K562 (cell line): Measurements from ENCODE around the gene DDX50. TPM values are rescaled to one million over a fixed set of nuclear protein-coding genes. Genes with fewer than 3 reads are reported as not detected.
A peak's percentile ranks its signal among the peaks of the same experiment; 100 is the strongest.

ENCODE experiments used
- ETV6 ChIP-seq, 3 experiments: fragments of 150-350 bp in 1 of 3; sonication (generic) in 1 of 3; formaldehyde crosslinking in 1 of 3; IDR thresholded peaks; 2 replicates each; pipeline versions ENCODE4 v1.6.1 to v1.8.0; 2014 to 2022; ENCODE audit warnings: borderline replicate concordance in 2 of 3, low read depth in 2 of 3, antibody characterized with exemption in 1 of 3, low read length in 1 of 3, mild to moderate bottlenecking in 1 of 3, missing genetic modification reagents in 1 of 3
- FOXJ3 ChIP-seq: sonication (generic); formaldehyde crosslinking; IDR thresholded peaks from 2 replicates; pipeline ENCODE4 v1.4.0; 2020; ENCODE audit warnings: mild to moderate bottlenecking, missing genetic modification reagents
- KLF10 ChIP-seq: fragments of 250-450 bp; sonication (Bioruptor Pico); IDR thresholded peaks from 2 replicates; pipeline ENCODE4 v1.6.1; 2021; ENCODE audit warnings: matching md5 sums
- MCM7 ChIP-seq, 2 experiments: fragments of 450-650 bp; IDR thresholded peaks; 2 replicates each; pipeline ENCODE4 v1.6.1; 2016 to 2018
- POLR2H ChIP-seq: IDR thresholded peaks from 2 replicates; pipeline ENCODE4 v1.6.1; 2016; ENCODE audit warnings: missing genetic modification characterization, low read depth, mild to moderate bottlenecking, control low read depth, missing compliant biosample characterization, moderate library complexity
- RBM17 ChIP-seq: fragments of 200-400 bp; formaldehyde crosslinking; IDR thresholded peaks from 2 replicates; pipeline ENCODE4 v1.6.1; 2017; ENCODE audit warnings: low read depth, mild to moderate bottlenecking, low read length, borderline replicate concordance
- RFX7 ChIP-seq: fragments of 250-450 bp; sonication (Bioruptor Pico); IDR thresholded peaks from 2 replicates; pipeline ENCODE4 v1.5.1; 2021; ENCODE audit warnings: mild to moderate bottlenecking
- RNF219 ChIP-seq: fragments of 250-450 bp; sonication (Bioruptor Pico); IDR thresholded peaks from 2 replicates; pipeline ENCODE4 v1.5.0; 2022; ENCODE audit warnings: mild to moderate bottlenecking
- TARDBP ChIP-seq: fragments of 450-650 bp; IDR thresholded peaks from 2 replicates; pipeline ENCODE4 v1.6.1; 2016
- TBP ChIP-seq: optimal IDR thresholded peaks from 2 replicates; pipeline ENCODE3; 2011; ENCODE audit warnings: low read depth, low read length, improper control_type of control experiment
- TRIM24 ChIP-seq, 2 experiments: fragments of 450-650 bp; IDR thresholded peaks; 2 replicates each; pipeline ENCODE4 v1.6.1; 2016
- ZNF121 ChIP-seq: sonication (generic); formaldehyde crosslinking; conservative IDR thresholded peaks from 2 replicates; pipeline ENCODE4 v1.8.0; 2022; ENCODE audit warnings: missing genetic modification reagents
- ZNF174 ChIP-seq: fragments of 250-450 bp; sonication (Bioruptor Pico); IDR thresholded peaks from 2 replicates; pipeline ENCODE4 v1.4.0; 2020; ENCODE audit warnings: mild to moderate bottlenecking
- ZNF311 ChIP-seq: fragments of 250-450 bp; sonication (Bioruptor Pico); IDR thresholded peaks from 2 replicates; pipeline ENCODE4 v1.4.0; 2020; ENCODE audit warnings: mild to moderate bottlenecking, moderate library complexity
- ZNF347 ChIP-seq: fragments of 450-650 bp; formaldehyde crosslinking; IDR thresholded peaks from 2 replicates; pipeline ENCODE4 v1.4.0; 2020; ENCODE audit warnings: low read depth, mild to moderate bottlenecking, moderate library complexity
- polyA plus RNA-seq, 8 experiments: library from polyadenylated mRNA; depleted of rRNA in 4 of 8; stranded (reverse) in 5 of 8; unstranded in 3 of 8; fragments of >200 nt; fragmentation: Nextera tagmentation in 2 of 8; fragmentation: Illumina TruSeq in 1 of 8; extraction: Ambion mirVana in 2 of 8; extraction: Trizol in 1 of 8; gene quantifications; 2 replicates each; pipeline versions ENCODE4 v1.2.1 to v1.2.3, GENCODE V29; 2011 to 2014; ENCODE audit warnings: inconsistent platforms in 1 of 8, missing spikeins in 1 of 8
- total RNA-seq, 7 experiments: library from RNA; depleted of rRNA in 6 of 7; stranded (reverse); fragments of >200 nt in 6 of 7; fragmentation: Illumina TruSeq in 2 of 7; extraction: Trizol in 2 of 7; gene quantifications; 2 replicates each; pipeline versions ENCODE4 v1.2.1 to v1.2.3, GENCODE V29; 2011 to 2021; ENCODE audit warnings: low replicate concordance in 1 of 7
- TF ChIP-seq, protein P1 (sequence below), 2 experiments: fragments of 450-650 bp; IDR thresholded peaks; 2 replicates each; pipeline ENCODE4 v1.6.1; 2016; ENCODE audit warnings: mild to moderate bottlenecking in 2 of 2, borderline replicate concordance in 1 of 2, low read depth in 1 of 2, moderate library complexity in 1 of 2
- TF ChIP-seq, protein P2 (sequence below): sonication (generic); formaldehyde crosslinking; IDR thresholded peaks from 2 replicates; pipeline ENCODE4 v1.9.0; 2022; ENCODE audit warnings: mild to moderate bottlenecking, missing genetic modification reagents

Gene DDX50
- total and polyA plus RNA-seq, 9 of the 15 experiments (the other 6 are each of a cell fraction or from before 2014, with no cell fraction given), result 36.7 to 86.8 (median 57.4) TPM

DNA sequence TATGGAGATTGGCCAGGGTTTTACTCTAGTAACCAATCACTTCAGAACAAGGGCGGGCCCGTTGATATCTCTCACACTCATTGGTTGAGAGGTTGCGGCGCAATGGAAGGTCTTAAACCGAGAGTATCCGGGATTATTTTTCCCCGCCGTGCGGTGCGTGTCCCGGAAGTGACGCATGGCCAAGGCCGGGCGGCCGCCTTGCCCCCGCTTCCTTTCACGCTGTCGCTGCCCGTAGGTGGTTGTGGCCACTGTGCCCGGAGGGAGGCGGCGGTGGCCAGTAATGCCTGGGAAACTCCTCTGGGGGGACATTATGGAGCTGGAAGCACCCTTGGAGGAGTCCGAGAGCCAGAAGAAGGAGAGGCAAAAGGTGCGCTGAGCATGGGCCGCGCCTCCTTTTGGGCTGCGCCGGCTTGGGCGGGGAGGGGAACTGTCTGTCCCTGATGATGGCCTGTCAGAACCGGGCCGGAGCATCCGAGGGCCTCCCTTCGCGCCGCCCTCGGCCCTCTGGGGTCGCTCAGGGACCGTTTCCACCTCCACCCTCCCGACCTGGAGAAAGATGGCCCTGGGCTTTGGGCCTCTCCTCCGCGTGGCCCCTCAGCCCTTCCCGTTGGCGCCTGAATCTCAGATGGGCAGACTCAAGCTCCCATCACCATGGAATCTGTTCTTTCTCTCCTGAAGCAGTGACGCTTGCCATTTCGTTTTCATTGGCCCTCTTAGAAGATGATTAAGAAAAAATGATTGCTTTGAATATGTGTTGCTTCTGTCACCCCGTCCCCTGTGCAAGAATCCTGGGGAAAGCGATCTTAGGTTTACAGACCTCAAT lies at the start of gene DDX50 (continued):
- TF ChIP-seq, protein P1, sequence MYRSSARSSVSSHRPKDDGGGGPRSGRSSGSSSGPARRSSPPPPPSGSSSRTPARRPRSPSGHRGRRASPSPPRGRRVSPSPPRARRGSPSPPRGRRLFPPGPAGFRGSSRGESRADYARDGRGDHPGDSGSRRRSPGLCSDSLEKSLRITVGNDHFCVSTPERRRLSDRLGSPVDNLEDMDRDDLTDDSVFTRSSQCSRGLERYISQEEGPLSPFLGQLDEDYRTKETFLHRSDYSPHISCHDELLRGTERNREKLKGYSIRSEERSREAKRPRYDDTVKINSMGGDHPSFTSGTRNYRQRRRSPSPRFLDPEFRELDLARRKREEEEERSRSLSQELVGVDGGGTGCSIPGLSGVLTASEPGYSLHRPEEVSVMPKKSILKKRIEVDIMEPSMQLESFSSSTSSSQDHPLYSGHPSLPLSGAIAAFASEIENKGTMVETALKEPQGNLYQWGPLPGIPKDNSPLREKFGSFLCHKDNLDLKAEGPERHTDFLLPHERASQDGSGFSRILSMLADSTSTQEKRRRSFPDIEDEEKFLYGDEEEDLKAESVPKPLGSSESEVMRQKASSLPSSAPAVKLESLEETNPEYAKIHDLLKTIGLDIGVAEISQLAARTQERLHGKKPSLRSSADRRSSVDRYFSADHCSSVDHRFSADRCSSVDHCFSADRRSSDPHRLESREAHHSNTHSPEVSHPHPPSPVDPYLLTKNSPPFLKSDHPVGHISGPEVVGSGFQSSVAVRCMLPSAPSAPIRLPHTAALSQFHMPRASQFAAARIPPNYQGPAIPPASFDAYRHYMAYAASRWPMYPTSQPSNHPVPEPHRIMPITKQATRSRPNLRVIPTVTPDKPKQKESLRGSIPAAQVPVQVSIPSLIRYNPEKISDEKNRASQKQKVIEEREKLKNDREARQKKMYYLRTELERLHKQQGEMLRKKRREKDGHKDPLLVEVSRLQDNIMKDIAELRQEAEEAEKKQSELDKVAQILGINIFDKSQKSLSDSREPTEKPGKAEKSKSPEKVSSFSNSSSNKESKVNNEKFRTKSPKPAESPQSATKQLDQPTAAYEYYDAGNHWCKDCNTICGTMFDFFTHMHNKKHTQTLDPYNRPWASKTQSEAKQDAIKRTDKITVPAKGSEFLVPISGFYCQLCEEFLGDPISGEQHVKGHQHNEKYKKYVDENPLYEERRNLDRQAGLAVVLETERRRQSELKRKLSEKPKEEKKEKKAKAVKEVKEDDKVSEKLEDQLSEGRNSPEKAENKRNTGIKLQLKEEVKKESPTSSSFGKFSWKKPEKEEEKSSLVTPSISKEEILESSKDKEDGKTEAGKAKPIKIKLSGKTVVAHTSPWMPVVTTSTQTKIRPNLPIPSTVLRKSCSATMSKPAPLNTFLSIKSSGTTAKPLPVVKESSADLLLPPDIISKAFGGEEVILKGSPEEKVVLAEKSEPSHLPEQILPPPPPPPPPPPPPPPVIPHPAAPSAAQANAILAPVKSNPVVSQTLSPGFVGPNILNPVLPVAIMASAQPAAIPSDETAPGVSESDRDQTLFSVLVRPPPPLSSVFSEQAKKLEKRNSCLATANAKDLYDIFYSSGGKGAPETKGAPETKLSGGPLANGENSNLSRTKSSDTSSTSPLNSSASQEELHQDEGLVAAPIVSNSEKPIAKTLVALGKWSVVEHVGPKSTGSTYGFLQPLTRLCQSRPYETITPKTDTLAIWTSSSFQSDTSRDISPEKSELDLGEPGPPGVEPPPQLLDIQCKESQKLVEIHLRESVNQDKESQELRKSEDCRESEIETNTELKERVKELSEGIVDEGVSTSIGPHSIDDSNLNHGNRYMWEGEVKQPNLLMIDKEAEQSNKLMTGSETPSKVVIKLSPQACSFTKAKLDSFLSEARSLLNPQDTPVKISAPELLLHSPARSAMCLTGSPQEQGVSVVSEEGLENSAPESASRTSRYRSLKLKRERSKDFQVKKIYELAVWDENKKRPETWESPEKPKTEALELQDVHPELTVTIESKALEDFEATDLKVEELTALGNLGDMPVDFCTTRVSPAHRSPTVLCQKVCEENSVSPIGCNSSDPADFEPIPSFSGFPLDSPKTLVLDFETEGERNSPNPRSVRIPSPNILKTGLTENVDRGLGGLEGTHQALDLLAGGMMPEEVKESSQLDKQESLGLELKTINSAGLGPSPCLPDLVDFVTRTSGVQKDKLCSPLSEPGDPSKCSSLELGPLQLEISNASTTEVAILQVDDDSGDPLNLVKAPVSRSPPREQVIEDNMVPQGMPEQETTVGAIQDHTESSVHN (IDR thresholded peaks at IDR 0.05; ENCODE audit: borderline replicate concordance in 1 of 2, low read depth in 1 of 2), result no peak
- TF ChIP-seq ZNF347 (CRISPR knock-in tag), result no peak
- no peak for TF ChIP-seq RFX7 (CRISPR knock-in tag)
- TF ChIP-seq, protein P2, sequence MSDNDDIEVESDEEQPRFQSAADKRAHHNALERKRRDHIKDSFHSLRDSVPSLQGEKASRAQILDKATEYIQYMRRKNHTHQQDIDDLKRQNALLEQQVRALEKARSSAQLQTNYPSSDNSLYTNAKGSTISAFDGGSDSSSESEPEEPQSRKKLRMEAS (CRISPR knock-in tag), result peak; percentile 61
- TF ChIP-seq MCM7 (IDR thresholded peaks at IDR 0.05), result no peak
- no peak for TF ChIP-seq ZNF174
- TF ChIP-seq FOXJ3 (CRISPR knock-in tag), result no peak
- TF ChIP-seq TARDBP, result no peak
- TF ChIP-seq ZNF121 (CRISPR knock-in tag), result no peak
- TF ChIP-seq ZNF311, result no peak
- TF ChIP-seq RBM17, result no peak
- no peak for TF ChIP-seq TRIM24 (IDR thresholded peaks at IDR 0.05)
- peak; percentile 78 for TF ChIP-seq TBP
- TF ChIP-seq RNF219 (CRISPR knock-in tag), result no peak
- TF ChIP-seq POLR2H (tag), result peak; percentile 79
- peak in 1 of 2 experiments; percentile 48; a peak in 1 of 4 replicates for TF ChIP-seq ETV6 (IDR thresholded peaks at IDR 0.05; ENCODE audit: borderline replicate concordance in 1 of 2, low read depth in 2 of 2, low read length in 1 of 2)
- TF ChIP-seq ETV6 (CRISPR knock-in tag; IDR thresholded peaks at IDR 0.05; ENCODE audit: borderline replicate concordance), result no peak; the same call in 1 of the 2 replicates
- no peak for TF ChIP-seq KLF10
